Adipose tissue (tissue), 3 donors: ENCODE measurements around the gene FBLN1. TPM values are rescaled to one million over a fixed set of nuclear protein-coding genes. Genes with fewer than 3 reads are reported as not detected.
"Not testable (repeated sequence)": the region's sequence is repeated elsewhere in the genome, so short reads cannot be mapped to it uniquely, and the experiment has no call there.

ENCODE experiments used
- H3K27ac ChIP-seq: one replicate; pipeline ENCODE4 v1.5.1; 2013; ENCODE audit warnings: low read depth, low read length
- WGBS, 3 donors: extraction: QIAGEN DNeasy Blood & Tissue Kit; methylation state at CpG; one replicate each; pipeline ENCODE4 v1.1.7; 2013; 5-methylcytosine and 5-hydroxymethylcytosine counted together
- polyA plus RNA-seq, 3 donors: library from polyadenylated mRNA; stranded (reverse); fragments of 200-250 nt; gene quantifications; one replicate each; pipeline ENCODE4 v1.2.3, GENCODE V29; 2013
- donor health status: healthy with polysubstance abuse.
- donor health status: Bipolar disorder and iron deficiency.
- donor health status: healthy.

Gene FBLN1
- polyA plus RNA-seq = 100 to 1,000 TPM in 2 of 3 donors, 10 to 100 TPM in 1; 33.2 to 280 (median 121) TPM

DNA sequence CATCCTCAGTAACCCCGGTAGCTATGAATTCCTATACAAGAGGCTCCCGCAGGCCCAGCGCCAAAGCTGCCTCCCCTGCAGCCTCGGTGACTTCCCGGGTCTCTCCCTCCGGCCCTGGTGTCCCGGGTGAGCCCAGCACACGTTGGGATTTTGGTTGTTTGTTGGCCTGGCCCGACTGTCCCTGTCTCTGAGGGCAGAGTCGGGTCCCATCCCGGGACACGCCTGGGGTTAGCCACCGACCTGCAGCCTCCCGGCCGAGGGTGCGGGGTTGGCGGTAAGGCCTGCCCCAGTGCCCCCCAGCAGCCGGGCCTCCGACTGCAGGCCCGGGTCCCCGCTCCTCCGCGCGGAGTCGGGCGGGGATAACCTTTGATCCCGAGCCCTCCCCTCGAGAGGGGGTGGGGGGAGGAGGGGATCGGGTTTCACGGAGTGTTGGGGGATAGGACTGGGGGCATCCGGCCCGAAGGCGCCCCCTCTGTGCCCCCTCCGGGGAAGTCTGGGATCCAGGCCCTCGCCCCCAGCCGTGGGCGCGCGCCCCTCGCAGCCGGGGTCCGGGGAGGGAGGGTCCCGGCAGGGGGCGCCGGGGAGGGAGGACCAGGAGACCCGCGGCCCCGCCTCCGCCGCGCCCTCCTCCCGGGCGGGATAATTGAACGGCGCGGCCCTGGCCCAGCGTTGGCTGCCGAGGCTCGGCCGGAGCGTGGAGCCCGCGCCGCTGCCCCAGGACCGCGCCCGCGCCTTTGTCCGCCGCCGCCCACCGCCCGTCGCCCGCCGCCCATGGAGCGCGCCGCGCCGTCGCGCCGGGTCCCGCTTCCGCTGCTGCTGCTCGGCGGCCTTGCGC lies at the start of gene FBLN1:
Gene FBLN1, plus strand, starts transcription at position 669 of the 835 bp plus-strand sequence. Its CDS starts 103 bp downstream, at position 772.
- no peak within 1 kb of the TSS for H3K27ac ChIP-seq
- 6 to 10% (median 8%) methylated on average over 37 to 88 of the region's 89 CpGs for WGBS, 3 donors

GRCh38 chr22:45453764-45454163 lies 48.9 kb upstream of the FBLN1 start:
- WGBS, 3 donors = 88 to 95% (median 95%) methylated on average over 6 of the region's 6 CpGs
- no peak overlapping the region for H3K27ac ChIP-seq

DNA sequence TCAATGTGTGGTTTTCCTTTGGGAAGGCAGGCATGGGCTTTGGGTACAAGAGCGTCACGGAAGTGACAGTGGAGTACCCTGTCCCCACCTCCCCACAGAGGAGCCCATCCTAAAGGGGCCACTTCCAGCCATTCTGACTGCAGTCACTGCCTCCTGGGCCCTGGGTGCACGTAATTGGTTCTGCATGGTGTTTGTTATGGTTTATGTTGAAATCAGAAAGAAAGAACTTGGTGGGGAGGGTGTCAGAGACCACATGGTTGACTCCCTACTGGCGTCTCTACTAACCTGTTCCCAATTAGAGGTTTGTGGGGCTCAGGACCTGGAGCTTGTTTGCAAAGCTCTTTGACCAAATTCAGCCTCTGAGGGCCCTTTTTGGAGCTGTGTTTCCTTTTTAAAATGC lies 48.4 kb upstream of the FBLN1 start:
- 62 to 66% (median 65%) methylated on average over 4 of the region's 4 CpGs for WGBS, 3 donors
- no peak overlapping the region for H3K27ac ChIP-seq

DNA sequence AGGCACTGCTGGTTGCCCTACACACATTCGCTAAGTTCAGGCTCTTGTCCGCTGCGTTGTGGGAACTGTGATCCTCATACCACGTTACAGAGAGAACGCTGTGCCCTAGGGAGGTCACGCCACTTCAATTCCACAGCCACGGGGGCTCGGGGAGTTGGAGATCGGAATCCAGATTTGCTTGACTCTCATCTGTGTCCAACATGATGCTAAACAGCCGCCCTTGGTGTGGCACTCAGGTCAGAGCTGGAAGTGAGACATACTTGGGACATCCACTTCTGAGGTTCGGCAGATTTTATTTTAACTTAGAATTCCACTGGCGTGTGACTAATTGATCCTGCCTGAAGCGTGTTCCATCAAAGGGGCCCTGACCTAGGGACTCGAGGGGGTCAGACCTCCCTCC lies 47.5 kb upstream of the FBLN1 start:
- 69 to 87% (median 84%) methylated on average over 14 of the region's 14 CpGs for WGBS, 3 donors

GRCh38 chr22:45455621-45456020 lies 47.1 kb upstream of the FBLN1 start:
- H3K27ac ChIP-seq = no peak overlapping the region
- 85 to 92% (median 89%) methylated on average over 4 of the region's 4 CpGs for WGBS, 3 donors

More for the DNA sequence above, 47.5 kb upstream of the FBLN1 start:
- H3K27ac ChIP-seq = no peak overlapping the region

- H3K27ac ChIP-seq = no peak overlapping the region
- 80 to 89% (median 84%) methylated on average over 8 of the region's 8 CpGs for WGBS, 3 donors
Measured at GRCh38 chr22:45456811-45457210, 45.9 kb upstream of the FBLN1 start.

- 90 to 97% (median 95%) methylated on average over 13 of the region's 13 CpGs for WGBS, 3 donors
- no peak overlapping the region for H3K27ac ChIP-seq
Measured at GRCh38 chr22:45458532-45458931, 44.2 kb upstream of the FBLN1 start.

- 86 to 92% (median 88%) methylated on average over 8 of the region's 8 CpGs for WGBS, 3 donors
- no peak overlapping the region for H3K27ac ChIP-seq
Measured at GRCh38 chr22:45459235-45459634, 43.4 kb upstream of the FBLN1 start.

DNA sequence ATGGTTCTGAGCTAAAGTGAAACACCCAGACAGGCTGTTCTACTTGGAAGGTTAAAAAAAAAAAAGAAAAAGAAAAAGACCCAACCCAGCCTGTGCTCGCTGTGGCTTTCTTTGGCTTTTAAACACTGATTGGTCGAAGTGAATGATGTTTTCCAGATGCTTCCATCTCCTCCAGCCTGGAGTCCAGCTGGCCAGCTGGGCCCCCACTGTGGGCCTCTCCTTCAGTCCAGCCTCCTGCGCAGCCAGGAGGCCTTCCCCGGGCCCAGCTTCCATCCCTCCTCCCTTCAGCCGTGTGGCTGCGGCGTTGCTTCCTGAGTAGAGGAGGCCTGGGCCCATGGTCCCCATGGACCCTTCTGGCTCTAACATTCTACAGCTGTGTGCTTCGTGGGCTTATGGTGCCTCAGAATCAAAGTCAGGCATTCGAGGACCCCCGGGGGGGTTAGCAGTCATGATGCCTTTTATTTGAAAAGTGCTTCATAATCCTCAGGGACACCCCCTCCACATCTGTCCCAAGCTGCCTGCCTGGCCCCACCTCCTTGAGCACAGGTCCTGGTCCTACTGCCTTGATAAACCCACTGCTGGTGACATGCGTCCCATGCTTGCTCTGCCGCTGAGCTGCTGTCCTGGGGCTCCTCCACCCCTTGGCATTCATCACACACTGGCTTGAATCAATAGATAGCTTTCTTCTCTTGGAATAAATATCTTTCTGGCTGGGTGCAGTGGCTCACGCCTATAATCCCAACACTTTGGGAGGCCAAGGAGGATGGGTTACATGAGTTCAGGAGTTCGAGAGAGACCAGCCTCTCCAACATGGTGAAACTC lies 42.2 kb upstream of the FBLN1 start:
- H3K27ac ChIP-seq = no peak overlapping the region
- 51 to 71% (median 62%) methylated on average over 14 of the region's 14 CpGs for WGBS, 3 donors

DNA sequence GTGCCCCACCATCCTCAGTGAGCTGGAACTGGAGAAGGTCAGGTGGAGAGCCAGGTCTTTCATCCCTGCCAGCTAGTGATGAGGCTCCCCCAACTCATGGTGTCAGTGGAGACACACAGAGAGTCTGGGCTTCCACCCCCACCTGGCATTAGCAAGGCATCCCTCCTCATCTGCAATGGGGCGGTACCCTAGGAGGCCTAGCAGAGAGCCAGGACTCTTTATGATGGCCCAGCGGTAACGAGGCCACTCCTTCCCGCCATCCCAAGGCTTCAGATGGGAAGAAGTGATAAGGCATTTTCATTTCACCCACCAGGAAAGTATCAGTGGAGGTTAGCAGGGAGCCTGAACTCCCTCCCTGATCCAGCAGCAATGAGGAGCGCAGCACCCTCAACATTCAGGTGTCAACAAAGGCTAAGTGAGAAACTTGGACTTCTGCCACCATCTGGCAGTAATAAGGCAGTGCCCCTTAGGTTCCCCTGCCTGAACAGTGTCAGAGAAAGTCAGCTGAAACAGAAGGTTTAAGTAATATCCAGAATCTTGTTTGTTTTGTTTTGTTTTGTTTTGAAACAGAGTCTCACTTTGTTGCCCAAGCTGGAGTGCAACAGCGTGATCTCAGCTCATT lies 40.5 kb upstream of the FBLN1 start:
- WGBS, 3 donors = 83 to 91% (median 86%) methylated on average over 6 of the region's 6 CpGs
- no peak overlapping the region for H3K27ac ChIP-seq

GRCh38 chr22:45463691-45464090 lies 39.0 kb upstream of the FBLN1 start:
- H3K27ac ChIP-seq = not testable (repeated sequence)
- WGBS, 3 donors = 85 to 93% (median 89%) methylated on average over 3 of the region's 3 CpGs

DNA sequence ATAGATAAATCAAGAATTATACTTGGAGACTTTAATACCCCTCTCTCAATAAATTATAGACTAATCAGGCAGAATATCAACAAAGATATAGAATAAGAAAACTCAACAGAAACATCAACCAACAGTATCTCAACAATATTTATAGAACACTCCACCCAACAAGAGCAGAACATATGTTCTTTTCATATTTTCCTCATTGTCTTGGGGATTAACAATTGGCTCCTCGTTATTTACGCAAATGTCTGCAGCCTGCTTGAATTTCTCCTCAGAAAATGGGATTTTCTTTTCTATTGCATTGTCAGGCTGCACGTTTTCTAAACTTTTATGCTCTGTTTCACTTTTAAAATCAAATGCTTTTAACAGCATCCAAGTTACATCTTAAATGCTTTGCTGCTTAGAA lies 37.0 kb upstream of the FBLN1 start:
- 79 to 85% (median 82%) methylated on average over 3 of the region's 3 CpGs for WGBS, 3 donors
- H3K27ac ChIP-seq = no peak overlapping the region

GRCh38 chr22:45468872-45469271 lies 33.8 kb upstream of the FBLN1 start:
- H3K27ac ChIP-seq = no peak overlapping the region
- 49 to 74% (median 59%) methylated on average over 7 of the region's 7 CpGs for WGBS, 3 donors

- 50 to 51% (median 51%) methylated on average over 8 of the region's 8 CpGs for WGBS, 3 donors
- H3K27ac ChIP-seq = no peak overlapping the region
Measured at GRCh38 chr22:45469281-45470073, 33.2 kb upstream of the FBLN1 start.

DNA sequence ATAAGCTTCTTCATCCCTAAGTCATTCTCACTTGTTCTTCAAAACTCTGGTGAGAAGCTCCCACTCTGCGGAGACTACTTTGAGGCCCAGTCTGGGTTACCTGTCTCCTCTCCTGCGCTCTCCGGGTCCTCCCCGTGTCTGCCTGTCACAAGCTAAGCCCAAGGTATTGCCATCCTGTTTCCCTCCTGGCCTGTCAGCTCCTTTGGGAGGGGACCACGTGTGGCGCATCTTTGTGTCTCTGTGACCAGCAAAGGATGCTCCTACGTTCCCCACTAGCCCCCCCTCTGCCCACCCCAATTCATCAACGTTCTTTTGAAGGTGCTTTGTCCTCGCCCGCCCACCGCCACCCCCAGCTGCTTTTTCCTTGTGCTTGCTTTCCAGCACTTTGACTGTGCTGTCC lies 31.8 kb upstream of the FBLN1 start:
- no peak overlapping the region for H3K27ac ChIP-seq
- 69 to 81% (median 81%) methylated on average over 11 of the region's 11 CpGs for WGBS, 3 donors

GRCh38 chr22:45472426-45472825 lies 30.3 kb upstream of the FBLN1 start:
- H3K27ac ChIP-seq = no peak overlapping the region
- 84 to 96% (median 96%) methylated on average over 3 of the region's 3 CpGs for WGBS, 3 donors

GRCh38 chr22:45473626-45474237 lies 29.0 kb upstream of the FBLN1 start:
- no peak overlapping the region for H3K27ac ChIP-seq
- WGBS, 3 donors = 73 to 75% (median 73%) methylated on average over 6 of the region's 6 CpGs
